Measurements from ENCODE around the gene LYPLA2.
A peak's percentile ranks its signal among the peaks of the same experiment; 100 is the strongest.

Gene LYPLA2

DNA sequence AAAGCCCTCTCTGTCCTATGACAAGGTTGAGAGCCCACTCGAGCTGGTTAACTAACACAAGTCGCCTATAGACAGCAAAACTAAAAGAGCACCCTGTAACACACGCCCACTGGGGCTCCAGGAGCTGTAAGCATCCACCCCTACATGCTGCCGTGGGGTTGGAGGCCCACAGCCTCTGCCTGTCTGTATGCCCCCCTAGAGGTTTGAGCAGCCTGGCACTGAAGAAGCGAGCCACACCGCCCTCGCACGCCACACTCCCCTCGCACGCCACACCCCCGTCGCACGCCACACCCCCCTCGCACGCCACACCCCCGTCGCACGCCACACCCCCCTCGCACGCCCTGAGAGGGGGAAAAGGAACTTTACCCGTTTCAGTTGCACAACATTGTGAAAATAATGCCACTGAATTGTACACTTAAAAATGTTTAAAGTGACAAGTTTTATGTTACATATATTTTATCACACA, 47.5 kb downstream of the LYPLA2 start:
- peak; percentile 68 to 71 for DNase-seq

DNA sequence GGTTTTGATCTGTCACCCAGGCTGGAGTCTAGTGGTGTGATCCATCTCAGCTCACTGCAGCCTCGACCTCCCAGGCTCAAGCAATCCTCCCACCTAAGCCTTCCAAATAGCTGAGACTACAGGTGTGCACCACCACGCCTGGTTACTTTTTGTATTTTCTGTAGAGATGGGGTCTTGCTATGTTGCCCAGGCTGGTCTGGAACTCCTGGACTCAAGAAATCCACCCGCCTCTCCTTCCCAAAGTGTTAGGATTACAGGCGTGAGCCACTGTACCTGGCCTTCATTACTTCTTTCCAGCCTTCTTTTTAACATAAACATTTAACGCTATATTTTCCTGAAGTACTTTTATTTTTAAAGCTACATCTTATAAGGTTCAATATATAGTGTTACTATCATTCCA, 52.7 kb downstream of the LYPLA2 start:
- no peak for DNase-seq

All from activated CD4-positive, alpha-beta T cell treated with anti-CD3 and anti-CD28 coated beads, Interleukin-2, amount 50 U/mL, for 48 hours (primary cell).